A204.1 (cell line): ENCODE measurements around the gene INCA1.

Experiments used
- FAIRE-seq: peaks from 2 replicates; lab custom pipeline; 2012; peaks lifted over from hg19 to GRCh38; lab: Jason Lieb, UNC

Gene INCA1

GRCh38 chr17:4969551-4970173, 27.7 kb downstream of the INCA1 start:
- no peak for FAIRE-seq

GRCh38 chr17:4969047-4969550, 28.2 kb downstream of the INCA1 start:
- no peak for FAIRE-seq

GRCh38 chr17:4968486-4969046, 28.8 kb downstream of the INCA1 start:
- FAIRE-seq: no peak

- FAIRE-seq: peak; percentile 83
Measured at GRCh38 chr17:4967539-4968485, 29.5 kb downstream of the INCA1 start, which contains the start of gene SPAG7. TSS of gene SPAG7 (minus strand) at chr17:4967817. CDS start at chr17:4967804, 13 bp downstream.

DNA sequence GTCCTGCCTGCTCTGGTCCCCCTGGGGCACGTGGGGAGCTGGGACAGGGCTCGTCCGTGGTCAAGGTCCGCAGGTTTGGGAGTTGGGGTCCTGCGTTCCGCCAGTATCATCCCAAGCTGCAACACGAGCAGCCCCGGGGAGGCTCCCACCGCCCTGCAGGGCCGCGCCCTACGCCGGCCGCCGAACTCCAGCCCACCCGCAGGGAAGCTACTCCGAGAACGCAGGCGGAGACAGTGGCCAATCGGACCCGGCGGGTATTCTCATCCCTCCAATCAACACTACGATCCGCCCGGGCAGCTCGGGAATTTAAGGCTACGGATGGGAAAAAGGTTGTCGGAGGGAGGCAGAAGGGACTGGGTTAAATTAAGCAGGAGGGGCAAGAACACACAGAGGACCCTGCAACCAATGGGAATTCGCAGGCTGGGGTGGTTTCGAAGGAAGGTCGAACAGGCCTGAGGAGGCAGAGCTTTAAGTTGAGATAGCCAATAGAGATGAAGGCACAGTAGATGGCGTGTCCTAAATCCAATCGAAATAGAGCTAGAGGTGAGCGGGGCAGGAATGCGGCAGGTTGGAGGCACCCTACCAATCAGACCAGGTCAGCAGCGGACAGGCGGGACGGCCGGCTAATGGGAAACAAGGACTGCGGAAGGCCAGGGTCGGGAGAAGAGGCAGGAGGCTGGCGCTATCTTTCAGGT, 30.3 kb downstream of the INCA1 start:
- peak; percentile 100 for FAIRE-seq

- no peak for FAIRE-seq
Measured at GRCh38 chr17:4965311-4965986, 31.9 kb downstream of the INCA1 start.

GRCh38 chr17:4960279-4960922, 36.9 kb downstream of the INCA1 start:
- no peak for FAIRE-seq

DNA sequence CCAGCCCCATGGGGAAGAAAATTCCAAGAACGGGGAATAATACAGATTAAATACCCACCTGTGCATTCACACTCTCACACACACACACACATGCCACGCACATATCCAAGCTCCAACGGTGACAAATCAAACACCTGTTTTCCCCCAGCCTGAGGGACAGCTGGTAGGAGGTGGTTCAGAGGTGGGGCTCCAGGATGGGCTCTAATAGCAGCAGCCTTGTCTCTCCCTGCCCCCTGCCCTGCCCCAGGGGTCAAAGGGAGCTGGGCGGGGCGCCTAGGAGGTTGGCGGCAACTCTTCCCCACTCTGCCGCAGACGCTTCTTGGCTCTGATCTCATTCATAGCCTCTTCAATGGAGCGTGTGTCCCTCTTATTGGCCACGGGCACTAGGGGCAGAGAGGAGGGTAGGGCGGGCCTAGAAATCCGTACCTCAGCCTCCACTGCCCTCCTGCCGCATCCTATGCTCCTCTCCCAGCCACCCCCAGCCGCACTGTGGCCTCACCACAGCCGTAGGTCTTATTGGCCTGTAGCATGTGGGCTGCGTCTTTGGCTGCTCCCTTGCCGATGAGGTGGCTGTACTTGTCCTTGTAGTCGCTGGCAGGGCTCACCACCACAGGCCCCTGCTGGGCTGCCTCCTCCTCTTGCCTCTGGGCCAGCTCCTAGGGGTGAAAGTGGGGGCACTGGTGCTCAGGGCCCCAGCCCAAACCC, 37.9 kb downstream of the INCA1 start:
- no peak for FAIRE-seq

DNA sequence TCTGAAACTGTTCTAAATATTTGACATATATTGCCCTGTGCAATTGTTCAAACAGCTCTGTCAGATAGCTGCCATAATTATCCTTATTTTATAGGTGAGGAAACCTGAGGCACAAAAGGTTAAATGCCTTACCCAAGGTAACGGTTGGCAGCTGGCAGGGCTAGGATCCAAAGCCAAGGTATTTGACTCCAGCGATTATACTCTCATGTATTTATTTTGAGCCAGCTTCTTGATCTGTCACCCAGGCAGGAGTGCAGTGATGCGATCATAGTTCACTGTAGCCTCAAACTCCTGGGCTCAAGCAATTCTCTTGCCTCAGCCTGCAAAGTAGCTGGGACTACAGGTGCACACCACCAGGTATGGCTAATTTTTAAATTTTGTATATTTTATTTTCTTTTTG, 39.2 kb downstream of the INCA1 start:
- FAIRE-seq: no peak

- FAIRE-seq: no peak
Measured at GRCh38 chr17:4956493-4957061, 40.7 kb downstream of the INCA1 start.

- FAIRE-seq: no peak
Measured at GRCh38 chr17:4955091-4955490, 42.2 kb downstream of the INCA1 start.

GRCh38 chr17:4953451-4953961, 43.8 kb downstream of the INCA1 start:
- no peak for FAIRE-seq

- no peak for FAIRE-seq
Measured at GRCh38 chr17:4951486-4951885, 45.8 kb downstream of the INCA1 start.

- no peak for FAIRE-seq
Measured at GRCh38 chr17:4950746-4951204, 46.5 kb downstream of the INCA1 start, which contains the start of gene ENO3. TSS of gene ENO3 (plus strand) at chr17:4951119. CDS start at chr17:4951830, 711 bp downstream.

DNA sequence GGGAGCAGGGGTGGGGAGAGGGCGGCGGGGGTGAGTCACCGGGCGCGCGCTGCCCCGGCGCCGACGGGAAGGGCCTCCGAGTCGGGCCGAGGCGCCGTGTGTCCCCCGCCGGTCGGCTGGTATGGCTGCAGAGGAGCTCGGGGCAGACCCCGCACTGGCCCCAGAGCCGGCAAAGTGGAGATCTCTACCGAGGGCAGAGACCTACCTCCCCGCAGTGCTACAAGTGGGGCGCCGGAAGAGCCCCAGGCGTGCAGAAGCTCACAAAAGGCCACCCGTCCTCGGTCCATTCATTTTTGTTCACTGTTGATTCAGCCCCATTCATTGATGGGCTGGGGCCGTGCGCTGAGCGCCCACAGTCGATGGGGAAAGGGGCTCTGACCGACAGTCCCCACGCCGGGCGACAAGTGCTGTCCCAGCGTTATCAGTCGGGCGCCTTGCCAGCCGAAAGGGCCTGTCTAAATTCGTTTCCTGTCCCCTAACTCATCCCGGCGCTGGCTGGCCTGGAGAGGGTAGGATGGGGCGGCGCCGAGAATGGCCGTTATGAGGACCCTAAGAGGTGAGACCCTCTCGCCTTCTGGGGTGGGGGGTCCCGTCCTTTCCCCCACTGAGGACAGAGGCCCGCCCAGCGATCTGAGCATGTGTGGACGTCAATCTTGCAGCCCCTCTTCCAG, 47.1 kb downstream of the INCA1 start:
- no peak for FAIRE-seq

DNA sequence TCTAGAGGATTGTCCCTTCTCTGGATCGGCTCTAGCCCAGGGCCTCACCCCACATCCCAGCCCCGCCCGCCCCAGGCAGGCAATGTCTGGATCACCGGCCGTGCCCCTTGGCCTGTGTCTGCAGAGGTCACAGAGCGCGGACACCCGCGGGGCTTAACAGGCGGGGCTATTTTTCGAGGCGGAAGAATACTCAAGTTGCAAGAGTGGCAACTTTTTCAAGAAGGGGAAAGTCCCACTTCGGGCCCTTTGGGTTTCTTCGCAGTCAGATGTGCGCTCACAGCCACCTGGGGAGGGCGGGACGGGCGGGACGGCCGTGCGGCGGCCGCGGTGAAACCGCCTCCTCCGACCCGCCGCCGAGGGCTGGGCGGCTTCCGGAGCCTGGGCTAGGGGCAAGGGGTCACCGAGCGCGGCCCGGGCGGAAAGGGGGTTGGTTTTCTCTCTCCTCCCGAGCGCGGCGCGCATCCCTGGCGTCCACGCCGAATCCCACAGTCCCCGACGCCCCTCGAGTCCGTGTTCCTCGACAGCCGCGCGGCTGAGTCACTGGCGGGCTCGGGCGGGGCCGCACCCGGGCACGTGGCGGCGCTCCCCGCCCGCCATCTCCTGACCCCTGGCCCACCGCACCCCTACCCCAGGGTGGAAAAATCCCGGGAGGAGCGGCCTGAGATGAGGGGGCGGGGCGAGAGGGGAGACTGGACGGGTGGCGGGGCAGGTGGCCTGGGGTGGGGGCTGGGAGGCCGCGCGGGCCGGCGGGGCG, 47.8 kb downstream of the INCA1 start:
- FAIRE-seq: no peak

DNA sequence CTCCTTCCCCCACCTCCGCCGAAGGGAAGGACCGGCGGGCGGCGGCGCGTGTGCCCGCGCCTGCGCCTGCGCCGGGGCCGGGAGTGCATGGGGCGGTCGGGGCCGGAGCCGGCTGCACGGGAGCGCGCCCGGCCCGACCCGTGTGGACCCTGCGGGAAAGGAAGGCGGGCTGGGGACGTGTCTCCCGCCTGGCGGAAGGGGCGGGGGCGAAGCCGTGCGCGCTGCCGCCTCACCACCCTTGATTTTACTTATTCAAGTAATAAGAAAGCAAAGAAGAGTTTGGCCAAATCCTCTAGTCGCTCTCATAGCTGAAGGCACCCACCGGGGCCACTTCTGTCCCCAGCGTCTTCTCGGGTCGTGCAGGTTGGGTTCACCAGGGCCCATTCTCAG, 48.4 kb downstream of the INCA1 start:
- no peak for FAIRE-seq

- no peak for FAIRE-seq
Measured at GRCh38 chr17:4948166-4948930, 49.0 kb downstream of the INCA1 start, which contains the start of gene PFN1. TSS of gene PFN1 (minus strand) at chr17:4948530. CDS start at chr17:4948394, 136 bp downstream.
